GM18507 (cell line): Measurements from ENCODE around the gene MOK.
A peak's percentile ranks its signal among the peaks of the same experiment; 100 is the strongest.
"Not testable (repeated sequence)": the region's sequence is repeated elsewhere in the genome, so short reads cannot be mapped to it uniquely, and the experiment has no call there.

Source experiments
- DNase-seq: peaks from one replicate; pipeline ENCODE4 v3.0.0; 2011; ENCODE audit warnings: low read depth; ENCODE audit not compliant: insufficient read length; ENCODE audit errors: extremely low spot score
- FAIRE-seq: peaks from 2 replicates; lab custom pipeline; 2011; peaks lifted over from hg19 to GRCh38; lab: Jason Lieb, UNC

The MOK gene

DNA sequence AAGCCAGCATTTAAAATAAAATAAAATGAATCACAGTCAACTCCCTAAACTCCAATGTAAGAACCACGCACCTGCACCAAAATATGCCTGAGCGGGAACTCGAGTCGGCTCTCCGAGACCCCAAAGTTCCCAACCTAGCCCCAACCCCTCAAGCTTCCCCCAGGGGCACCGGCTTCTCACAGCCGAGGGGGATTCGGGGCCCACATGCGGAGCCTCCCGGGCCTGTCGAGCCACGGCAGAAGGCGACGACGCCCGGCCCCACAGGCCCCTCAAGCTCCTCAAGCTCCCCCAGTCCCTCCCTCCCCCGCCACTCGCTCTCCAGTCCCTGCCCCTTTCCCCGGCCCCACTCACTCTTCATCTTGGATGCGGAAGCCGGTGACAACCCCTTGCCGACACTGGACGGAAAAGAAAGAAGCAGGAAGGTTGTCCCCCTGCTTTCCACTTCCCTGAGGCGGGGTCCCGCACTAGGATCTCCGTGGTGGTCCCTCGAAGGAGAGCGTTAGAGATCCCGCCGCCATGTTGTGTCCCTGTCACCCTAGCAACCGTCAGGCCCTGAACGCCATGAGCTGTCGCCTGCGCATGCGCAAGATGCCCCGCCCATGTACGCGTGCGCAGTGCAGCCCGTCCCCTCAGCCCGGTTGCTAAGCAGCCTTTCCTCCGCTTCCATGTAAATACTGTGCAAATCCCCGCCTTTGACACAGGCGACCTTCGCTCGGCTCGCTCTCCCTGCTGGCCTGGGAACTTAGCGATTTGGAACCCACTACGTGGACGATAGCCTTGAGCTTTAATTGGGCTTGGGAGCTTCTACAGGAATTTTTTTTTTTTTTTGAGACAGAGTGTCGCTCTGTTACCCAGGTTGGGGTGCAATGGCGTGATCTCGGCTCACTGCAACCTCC lies at the start of gene MOK:
Gene MOK (minus strand): TSS at position 554 of the 896 bp plus-strand sequence. CDS start 196 bp downstream, at position 358.
- FAIRE-seq: peak; percentile 93
- peak; percentile 97 for DNase-seq

GRCh38 chr14:102353126-102353619 lies 48.2 kb upstream of the MOK start:
- no peak for DNase-seq
- FAIRE-seq: no peak

GRCh38 chr14:102352213-102352612 lies 47.2 kb upstream of the MOK start:
- DNase-seq: no peak
- no peak for FAIRE-seq

DNA sequence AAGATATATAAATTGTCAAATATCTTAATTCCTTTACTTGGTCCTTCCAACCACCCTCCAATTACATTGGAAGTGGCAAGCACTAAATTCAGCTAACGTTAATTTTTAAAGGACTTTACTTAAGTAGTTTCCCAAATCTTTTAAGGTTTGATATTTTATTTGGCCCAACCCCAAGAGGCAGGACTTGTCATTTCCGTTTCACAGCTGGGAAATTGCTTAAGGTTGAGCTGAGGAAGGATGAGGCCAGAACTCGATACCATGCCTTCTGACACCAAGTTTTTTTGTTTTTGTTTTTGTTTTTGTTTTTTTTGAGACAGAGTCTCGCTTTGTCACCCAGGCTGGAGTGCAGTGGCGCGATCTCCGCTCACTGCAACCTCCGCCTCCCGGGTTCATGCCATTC lies 46.6 kb upstream of the MOK start:
- not testable (repeated sequence) for FAIRE-seq, DNase-seq

GRCh38 chr14:102351023-102351422 lies 46.1 kb upstream of the MOK start:
- FAIRE-seq: no peak
- DNase-seq: no peak

DNA sequence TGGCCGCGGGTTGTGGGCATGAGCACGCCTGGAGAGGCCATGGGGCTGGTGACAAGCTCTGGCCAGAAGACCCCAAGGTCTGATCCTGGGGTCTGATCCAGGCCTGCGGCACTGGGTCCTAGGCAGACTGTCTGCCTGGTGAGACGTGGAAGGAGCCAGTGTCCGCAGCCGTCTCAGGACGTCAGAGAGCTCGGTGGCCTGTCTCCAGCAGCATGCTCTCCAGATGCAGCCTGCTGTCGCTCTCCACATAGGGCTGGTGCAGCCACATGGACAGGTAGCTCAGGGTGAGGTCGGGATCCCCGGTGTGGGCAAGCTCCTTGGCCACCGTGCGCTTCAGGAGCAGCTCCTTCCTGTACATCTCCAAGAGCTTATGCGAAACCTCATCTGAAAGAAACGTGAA lies 43.4 kb upstream of the MOK start:
- DNase-seq (no peak), FAIRE-seq (no peak)

DNA sequence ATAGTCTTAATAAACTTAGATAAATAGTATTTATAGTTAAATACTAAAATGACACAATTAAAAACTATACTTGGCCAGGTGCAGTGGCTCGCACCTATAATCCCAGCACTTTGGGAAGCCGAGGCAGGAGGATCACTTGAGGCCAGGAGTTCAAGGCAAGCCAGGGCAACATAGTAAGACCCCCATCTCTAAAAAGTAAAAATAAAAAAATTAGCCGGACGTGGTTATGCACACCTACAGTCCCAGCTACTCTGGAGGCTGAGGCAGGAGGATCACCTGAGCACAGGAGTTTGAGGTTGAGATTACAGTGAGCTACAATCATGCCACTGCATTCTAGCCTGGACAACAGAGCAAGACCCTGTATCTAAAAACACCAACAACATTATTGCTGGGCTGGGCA lies 41.7 kb upstream of the MOK start:
- DNase-seq (no peak), FAIRE-seq (no peak)

- DNase-seq: no peak
- no peak for FAIRE-seq
Measured at GRCh38 chr14:102345232-102345631, 40.3 kb upstream of the MOK start.

DNA sequence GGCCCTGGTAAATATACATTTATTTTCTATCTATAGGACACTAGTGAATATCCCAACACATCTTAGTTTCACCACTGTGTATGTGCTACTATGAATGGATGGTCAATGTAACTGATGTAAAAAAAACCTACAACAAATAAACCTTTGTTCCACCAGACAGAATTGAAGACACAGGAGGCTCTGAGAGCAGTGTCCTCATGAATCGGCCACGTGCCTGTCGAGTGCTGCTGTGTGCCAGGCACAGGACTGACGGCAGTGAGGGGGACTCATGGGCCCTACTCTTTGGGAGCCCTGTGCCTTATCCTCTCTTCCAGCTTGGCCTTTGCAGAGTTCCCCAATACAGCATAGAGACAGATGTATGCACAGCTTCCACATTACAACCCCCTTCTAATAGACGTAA lies 39.5 kb upstream of the MOK start:
- FAIRE-seq (no peak), DNase-seq (no peak)

- DNase-seq: no peak
- FAIRE-seq: no peak
Measured at GRCh38 chr14:102344084-102344483, 39.1 kb upstream of the MOK start.

GRCh38 chr14:102342238-102342637 lies 37.3 kb upstream of the MOK start:
- no peak for FAIRE-seq

GRCh38 chr14:102341566-102341965 lies 36.6 kb upstream of the MOK start:
- no peak for DNase-seq
- no peak for FAIRE-seq

More at GRCh38 chr14:102342238-102342637, 37.3 kb upstream of the MOK start:
- no peak for DNase-seq

DNA sequence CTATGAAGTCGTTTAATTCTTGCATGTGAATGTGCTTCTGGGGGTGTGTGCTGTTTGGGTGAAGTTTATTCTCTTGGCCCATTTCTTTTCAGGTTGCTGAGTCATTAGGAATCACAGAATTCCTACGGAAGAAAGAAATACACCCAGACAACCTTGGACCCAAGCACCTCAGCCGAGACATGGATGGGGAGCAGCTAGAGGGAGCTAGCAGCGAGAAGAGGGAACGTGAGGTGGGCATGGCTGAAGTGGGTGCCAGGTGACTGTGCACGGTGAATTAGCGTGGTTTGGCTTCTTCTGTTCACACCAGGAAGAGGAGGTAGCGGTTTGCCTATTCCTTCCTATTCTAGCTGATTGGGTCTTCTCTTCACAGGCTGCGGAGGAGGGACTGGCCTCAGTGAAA lies 33.8 kb upstream of the MOK start:
- no peak for FAIRE-seq
- DNase-seq: no peak

DNA sequence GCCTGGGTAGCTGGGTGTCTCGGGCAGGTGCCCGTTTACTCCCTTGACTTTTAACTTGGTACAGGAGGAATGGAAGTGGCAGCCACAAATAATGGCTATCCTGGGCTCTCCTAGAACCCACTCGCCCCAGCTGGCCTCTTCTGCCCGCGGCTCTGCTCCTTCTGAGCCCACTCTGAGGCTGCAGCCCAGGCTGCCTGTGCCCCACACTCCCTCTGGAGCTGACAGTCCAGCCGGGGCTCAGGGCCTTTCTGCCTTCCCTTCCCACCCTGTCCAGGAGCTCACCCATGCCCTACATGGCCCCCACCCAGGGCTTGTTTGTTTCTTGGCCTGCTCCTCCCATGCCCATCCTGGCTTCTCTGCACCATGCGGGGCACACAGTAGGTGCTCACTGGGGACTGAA lies 30.2 kb upstream of the MOK start:
- no peak for FAIRE-seq
- no peak for DNase-seq

DNA sequence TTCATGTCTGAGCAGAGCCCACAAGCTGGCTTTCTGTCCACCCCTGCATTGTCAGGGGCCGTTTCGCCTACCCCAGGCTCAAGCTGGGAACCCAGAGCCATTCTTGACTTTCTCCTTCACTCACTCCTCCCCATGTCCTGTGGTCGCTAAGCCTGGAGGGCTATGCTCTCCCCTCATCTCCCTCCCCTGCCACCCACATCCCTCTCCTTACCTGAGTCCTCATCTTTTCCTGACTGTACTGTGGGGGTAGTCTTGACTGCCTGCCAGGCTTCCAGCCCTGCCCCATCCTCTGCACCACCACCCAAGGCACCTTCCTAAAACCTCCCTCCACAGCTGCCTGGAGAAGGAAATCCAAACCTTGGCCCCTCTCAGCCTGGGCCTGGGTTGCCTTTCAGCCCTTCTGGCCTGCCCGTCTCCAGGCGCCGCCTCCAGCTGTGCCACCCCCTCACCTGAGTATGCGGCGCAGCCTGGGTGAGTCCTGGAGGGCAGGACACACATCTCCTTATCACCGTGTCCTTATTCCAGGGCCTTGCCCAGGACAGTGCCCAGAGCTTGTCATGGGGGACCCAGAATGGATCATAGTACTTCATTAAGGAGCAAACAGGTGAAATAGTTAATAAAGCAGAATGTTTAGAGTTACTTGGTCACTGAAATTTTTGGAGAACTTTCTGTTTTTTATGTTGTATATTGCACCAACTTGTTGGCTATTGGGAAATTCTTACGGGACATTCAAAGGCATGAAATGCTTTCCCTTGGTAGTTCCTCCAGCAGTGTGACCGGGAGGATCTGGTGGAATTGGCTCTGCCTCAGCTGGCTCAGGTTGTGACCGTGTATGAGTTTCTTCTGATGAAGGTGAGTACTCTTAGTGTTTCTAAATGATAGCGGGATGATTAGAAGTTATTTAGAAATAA lies 29.1 kb upstream of the MOK start:
- FAIRE-seq (no peak), DNase-seq (no peak)

DNA sequence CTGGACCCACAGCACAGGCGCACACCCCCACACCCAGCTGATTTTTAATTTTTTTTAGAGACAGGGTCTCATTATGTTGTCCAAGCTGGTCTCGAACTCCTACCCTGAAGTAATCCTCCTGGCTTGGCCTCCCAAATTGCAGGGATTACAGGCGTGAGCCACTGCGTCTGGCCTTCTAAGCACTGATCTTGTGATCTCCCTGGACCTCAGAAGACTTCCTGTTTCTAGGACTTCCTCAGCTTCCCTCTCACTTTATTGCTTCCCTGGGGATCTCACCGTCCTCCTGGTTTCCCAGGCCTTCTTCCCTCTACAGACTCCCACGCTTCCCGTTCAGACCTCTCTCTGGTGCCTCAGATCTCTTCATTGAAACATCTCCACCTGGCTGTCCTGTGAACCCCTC lies 28.4 kb upstream of the MOK start:
- no peak for FAIRE-seq
- DNase-seq: no peak

DNA sequence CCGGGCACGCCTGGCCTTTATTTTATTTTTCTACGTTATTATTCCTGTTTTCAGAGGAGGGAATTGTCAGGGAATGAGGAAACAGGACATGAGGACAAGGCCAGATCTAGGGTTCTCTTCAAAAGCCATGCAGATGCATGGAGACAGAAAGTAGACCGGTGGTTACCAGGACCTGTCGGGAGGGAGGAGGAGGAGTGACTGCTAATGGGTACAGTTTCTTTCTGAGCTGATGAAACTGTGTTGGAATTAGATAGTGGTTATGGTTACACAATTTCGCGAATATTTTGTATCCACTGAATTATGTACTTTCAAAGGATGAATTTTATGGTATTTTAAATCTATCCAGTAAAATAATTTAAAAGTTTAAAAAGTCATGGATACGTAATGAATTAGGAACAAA lies 25.8 kb upstream of the MOK start:
- FAIRE-seq (no peak), DNase-seq (no peak)

DNA sequence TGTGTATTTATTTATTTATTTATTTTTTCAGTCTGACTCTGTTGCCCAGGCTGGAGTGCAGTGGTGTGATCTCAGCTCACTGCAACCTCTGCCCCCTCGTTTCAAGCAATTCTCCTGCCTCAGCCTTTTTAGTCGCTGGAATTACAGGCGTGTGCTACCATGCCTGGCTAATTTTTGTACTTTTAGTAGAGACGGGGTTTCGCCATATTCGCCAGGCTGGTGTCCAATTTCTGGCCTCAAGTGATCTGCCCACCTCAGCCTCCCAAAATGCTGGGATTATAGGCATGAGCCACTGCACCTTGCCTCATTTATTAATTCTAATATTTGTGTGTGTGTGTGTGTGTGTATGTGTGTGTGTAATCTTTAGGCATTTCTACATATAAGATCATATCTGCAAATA lies 24.4 kb upstream of the MOK start:
- not testable (repeated sequence) for DNase-seq, FAIRE-seq

DNA sequence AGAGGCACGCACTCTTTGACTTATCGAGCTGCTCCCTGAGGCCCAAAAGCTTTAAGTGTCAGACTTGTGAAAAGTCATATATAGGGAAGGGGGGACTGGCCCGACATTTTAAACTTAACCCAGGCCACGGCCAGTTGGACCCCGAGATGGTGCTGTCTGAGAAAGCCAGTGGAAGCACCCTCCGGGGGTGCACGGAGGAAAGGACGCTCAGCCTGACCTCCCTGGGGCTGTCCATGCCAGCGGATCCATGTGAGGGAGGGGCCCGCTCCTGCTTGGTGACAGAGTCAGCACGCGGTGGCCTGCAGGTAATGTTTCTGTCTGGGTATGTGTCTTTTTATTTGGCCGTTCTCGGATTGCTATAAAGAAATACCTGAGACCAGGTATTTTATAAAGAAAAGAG lies 21.6 kb upstream of the MOK start:
- DNase-seq (no peak), FAIRE-seq (no peak)

DNA sequence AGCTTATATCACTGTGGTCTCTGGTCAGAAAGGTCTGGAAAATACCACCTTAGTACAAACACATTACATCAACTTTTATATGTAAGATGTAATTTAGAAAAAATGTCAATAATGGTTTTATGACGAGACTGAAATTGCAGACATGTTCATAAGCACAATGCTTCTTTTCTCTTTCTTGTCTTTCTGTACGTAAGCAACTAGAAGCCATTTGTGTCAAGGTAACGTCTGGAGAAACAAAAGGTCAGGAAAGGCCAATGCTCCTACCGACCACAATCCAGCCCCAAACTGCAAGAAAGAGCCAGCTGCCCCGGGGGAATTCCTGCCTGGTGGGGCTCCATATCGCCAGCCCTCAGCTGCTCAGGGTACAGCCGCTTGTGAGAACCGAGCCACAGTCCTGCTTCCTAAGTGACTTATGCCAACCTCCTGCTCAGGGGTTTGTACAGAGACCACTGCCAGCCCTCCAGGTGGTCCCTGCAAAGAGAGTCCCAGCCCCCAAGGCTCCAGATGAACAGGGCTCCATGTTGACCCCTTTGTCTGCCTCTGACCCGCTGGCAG lies 20.9 kb upstream of the MOK start:
- FAIRE-seq: no peak
- DNase-seq: no peak
